HG03378 (cell line): ENCODE measurements around the gene DZIP3.
"Not testable (repeated sequence)": the region's sequence is repeated elsewhere in the genome, so short reads cannot be mapped to it uniquely, and the experiment has no call there.

ENCODE experiments used
- ATAC-seq: cut with Tn5 transposase; IDR thresholded peaks from one replicate; pipeline ENCODE4 v1.9.1; 2021; ENCODE audit warnings: mild to moderate bottlenecking, moderate library complexity; ENCODE audit not compliant: unreplicated experiment

Gene DZIP3

DNA sequence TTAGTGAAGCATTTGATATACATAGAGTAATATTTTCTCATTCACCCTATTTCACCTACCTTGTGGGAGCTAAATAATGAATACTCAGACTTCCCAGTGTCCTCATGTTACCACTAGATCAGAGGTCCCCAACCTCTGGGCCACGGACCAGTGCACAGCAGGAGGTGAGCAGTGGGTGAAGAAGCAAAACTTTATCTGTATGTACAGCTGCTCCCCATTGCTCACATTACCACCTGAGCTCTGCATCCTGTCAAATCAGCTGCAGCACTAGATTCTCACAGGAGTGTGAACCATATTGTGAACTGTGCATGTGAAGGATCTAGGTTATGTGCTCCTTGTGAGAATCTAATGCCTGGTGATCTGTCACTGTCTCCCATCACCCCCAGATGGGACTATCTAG lies 88.3 kb downstream of the DZIP3 start:
- ATAC-seq, result no peak

DNA sequence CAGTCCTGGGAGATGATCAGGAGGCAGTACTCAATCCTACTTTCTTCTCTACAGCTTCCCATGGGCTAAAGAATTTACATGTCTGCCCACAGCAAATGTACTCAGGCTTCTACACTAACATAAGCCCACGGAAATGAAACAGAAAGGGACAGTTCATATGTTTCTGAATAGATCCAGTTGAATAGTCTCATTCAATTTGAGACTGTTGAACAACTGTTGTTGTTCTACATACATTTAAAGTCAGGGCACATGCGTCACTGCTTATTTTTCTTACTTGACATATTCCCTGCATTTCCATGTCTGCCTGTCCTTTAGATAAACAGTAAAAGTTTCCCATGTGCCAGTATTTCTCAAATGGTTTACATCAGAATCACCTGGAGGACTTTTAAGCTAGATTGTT lies 102.8 kb downstream of the DZIP3 start:
- ATAC-seq, result not testable (repeated sequence)

DNA sequence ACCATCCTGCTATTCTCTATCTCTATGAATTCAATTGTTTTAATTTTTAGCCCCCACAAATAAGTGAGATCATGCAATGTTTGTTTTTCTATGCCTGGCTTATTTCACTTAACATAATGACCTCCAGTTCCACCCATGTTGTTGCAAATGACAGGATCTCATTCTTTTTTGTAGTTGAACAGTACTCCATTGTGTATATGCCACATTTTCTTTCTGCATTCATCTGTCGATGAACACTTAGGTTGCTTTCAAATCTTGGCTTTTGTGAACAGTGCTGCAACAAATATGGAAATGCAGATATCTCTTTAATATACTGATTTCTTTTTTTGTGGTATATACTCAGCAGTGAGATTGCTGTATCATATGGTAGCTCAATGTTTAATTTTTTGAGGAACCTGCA lies 108.9 kb downstream of the DZIP3 start:
- ATAC-seq, result no peak

DNA sequence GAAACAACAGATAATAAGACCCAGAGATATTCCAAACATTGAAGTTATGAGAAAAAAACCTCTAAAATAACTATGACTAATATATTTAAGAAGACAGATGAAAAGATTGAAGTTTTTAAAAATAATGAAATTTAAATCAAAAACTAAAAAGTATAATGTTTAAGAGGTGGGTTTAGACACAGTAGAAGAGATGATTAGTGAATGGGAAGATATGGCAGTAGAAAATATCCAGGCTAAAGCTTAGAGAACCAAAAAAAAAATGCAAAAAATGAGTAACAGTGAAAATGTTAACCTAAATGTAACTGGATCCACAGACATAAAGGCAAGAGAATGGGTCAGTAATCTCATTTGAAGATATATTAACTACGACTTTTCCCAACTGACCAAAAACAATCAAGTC lies 115.5 kb downstream of the DZIP3 start:
- ATAC-seq, result no peak

DNA sequence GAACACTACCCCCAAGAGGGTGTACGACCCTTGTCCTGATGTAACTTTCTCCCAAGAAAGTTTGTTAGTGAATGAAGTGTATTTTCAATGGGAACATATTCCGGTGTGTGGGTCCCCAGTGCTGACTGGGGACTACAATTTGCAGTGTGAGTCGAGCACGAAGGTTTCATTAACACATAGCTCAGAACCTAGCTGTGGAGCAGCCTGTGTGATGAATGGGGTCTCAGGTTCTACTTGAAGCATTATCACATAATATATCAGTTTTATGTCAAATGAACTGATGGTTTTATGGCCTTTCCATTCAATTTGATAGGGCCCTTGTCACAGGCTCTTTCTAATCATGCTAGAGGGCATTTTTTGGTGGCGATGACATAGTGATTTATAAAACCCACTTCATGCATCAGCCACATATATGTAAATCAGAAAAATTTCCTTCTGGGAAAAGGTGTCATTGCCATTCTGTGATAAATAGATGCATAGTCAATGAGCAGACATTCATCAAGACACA lies 123.5 kb downstream of the DZIP3 start:
- no peak for ATAC-seq

DNA sequence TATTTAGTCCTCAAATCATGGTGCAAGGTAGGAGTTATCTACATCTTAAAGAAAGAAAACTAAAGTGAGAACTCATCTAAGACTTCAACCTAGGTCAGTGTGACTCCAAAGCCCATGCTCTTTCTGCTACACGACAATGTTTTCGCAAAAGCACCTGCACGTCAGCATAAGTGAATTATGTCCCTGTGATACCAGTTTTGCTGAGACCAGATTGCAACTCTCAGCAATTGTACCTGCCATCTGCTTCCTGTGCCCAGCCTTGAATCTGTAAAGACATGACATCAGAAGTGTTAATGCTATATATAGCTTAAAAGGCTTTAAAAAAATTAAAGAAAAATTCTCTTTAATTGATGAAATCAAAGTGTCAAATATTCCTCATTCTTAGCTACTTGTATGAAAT lies 124.3 kb downstream of the DZIP3 start:
- ATAC-seq, result no peak

DNA sequence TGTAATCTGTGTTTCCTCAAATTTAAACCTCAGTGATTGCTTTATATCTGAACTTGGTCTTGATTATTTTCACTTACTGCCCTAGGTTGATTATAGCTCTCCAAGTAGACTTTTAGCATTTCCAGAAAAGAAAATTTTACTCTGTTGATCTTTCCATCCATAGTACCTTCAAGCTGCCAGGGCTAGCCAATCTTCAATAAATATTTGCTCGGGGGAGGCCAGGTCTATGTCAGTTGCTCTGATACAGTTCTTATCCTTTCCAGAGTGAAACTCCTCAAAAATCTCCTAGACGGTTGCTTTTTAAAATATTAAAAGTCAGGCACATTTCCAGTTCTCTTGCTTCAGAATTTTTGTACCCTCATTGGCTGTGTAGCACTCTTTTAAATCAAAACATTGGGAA lies 128.9 kb downstream of the DZIP3 start:
- ATAC-seq, result no peak

DNA sequence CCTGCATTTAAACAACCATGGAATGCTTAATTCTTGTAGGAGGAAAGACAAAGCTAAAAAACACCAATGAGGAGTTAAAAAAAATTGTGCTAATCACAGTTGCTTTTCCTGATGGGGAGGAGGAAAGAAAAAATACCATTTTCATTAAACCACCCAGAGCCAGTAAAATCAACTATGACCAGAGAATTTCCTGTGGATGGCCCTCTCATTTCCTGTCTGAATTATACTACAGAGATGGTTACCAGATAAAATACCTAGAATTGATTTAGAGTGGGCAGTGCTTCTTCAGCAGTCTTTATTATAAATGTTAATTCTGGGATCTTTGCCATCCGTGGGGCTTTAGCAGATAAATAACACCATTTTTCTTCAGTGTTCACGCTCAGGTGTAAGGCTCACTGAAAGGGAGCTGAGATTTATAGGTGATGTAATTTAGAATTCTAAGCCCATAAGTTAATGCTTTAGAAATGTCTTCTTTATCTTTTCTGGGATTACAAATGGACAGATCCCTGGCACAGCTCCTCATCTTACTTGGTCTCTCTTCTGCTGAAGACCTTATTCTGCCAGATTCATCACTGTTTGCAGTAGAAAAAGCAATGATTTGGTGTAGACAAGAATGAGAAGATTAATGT lies 129.8 kb downstream of the DZIP3 start:
- ATAC-seq, result no peak

DNA sequence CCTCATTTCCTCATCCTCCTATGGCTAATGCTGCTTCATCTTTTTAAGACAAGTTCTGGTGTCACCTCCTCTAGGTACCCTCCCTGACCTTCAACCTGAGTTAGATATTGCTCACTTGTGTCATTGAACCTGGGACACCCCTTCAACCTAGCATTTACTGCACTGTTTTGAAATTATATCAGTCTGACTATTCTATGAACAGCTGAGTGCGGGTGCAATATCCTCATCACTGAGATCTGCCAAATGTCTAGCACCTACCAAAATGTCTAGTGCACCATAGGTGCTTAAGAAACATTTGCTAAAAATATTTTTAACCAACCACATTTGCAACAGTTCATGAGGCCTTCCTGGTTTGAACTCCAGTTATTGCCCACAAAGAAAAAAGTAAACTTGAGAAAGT lies 133.2 kb downstream of the DZIP3 start:
- ATAC-seq, result no peak

DNA sequence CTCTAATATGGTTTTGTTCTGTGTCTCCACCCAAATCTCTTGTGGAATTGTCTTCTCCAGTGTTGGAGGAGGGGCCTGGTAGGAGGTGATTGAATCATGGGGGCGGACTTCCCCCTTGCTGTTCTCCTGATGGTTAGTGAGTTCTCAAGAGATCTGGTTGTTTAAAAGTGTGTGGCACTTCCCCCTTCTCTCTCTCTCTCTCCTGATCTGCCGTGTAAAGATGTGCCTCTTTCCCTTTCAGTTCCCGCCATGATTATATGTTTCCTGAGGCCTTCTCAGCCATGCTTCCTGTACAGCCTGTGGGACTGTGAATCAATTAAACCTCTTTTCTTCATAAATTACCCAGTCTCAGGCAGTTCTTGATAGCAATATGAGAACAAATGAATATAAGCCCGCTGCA lies 134.6 kb downstream of the DZIP3 start:
- ATAC-seq, result no peak

DNA sequence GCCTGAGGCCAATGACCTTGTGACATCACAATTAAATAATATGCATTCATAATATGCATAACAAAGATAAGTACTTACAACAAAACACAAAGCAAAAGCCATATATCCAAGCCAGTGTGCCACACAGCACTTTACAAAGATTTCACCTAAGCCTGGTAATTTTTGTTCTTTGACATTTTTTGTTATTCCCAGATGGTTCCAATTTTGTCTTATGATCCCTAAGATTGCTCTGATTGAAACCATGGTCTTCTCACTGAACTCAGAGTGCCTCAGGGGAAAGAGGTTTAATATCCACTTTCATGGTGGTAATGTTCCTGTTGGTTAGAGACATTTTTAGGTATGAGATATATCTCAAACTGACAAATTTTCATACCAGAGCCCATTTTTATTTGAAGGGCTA lies 138.6 kb downstream of the DZIP3 start:
- ATAC-seq, result no peak

DNA sequence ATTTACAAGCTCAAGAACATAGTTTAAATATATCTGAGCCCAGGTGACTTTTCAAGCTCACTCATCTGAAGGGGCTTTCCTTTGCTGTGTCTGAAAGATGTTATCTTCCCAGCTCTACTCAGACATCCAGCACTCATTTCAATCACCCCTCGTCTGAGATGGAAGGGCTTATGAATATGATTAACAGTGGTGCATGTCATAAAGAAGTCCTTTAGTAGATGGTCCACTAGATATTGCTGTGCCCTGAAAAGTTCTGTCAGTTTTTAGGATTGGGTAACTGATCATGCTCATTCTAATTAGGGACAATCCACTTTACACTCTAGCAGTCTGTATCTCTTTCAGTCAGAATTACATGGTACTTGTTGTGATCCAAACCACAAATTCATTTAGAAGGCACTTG lies 139.4 kb downstream of the DZIP3 start:
- ATAC-seq, result no peak

DNA sequence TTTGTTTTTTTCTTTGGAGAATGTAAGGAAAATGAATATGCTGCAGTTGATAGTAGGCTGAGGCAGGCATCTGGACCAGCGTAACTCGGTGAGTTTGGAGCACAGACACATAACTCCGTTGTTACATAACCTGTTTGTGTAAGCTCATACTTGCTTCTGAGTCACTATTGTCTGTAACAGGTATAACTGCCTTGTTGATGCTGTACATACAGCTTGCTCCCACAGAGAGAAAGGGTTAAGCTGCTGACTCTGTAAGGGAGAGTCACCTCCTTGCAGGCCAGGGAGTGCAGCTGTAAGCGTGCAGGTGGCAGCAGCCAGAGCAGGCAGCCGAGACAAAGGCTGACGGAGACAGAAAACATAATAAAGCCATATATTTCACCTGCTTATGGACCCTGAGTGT lies 147.3 kb downstream of the DZIP3 start:
- ATAC-seq, result no peak

DNA sequence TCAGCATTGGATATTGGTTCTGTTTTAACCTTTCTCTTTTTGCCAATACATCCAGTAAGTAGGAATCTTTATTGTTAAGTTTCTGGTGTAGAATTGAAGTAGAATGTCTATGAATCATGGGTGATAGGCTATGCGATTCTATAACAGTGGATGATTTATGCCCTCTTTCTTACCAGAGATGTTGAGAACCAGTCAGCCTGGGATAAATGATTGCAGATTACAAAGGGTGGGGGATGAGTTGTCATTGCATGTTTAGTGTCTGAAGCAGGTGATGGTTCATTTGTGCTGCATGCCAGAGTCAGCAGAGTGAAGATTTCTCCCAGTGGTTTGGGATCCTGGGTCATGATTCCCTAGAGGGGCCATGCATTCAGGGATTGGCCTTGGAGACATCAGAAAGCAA lies 153.4 kb downstream of the DZIP3 start:
- ATAC-seq, result no peak
